Uterus (tissue), 2 donors: ENCODE results near the gene BRK1.
"Not testable (repeated sequence)": the region's sequence is repeated elsewhere in the genome, so short reads cannot be mapped to it uniquely, and the experiment has no call there.

ENCODE experiments used
- POLR2A ChIP-seq, 2 donors: fragments of 450-650 bp; IDR thresholded peaks; one replicate each; pipeline ENCODE4 v1.6.1; 2016; ENCODE audit warnings: antibody characterized with exemption in 2 of 2, mild to moderate bottlenecking in 1 of 2, moderate library complexity in 1 of 2
- TF ChIP-seq, protein P1 (sequence below), 4 experiments: fragments of 200-600 bp in 2 of 4; fragments of 450-650 bp in 2 of 4; sonication (generic) in 2 of 4; IDR thresholded peaks; one replicate each; pipeline ENCODE4 v1.5.1; 2016 to 2019; ENCODE audit warnings: antibody characterized with exemption in 4 of 4, mild to moderate bottlenecking in 2 of 4, moderate library complexity in 1 of 4

DNA sequence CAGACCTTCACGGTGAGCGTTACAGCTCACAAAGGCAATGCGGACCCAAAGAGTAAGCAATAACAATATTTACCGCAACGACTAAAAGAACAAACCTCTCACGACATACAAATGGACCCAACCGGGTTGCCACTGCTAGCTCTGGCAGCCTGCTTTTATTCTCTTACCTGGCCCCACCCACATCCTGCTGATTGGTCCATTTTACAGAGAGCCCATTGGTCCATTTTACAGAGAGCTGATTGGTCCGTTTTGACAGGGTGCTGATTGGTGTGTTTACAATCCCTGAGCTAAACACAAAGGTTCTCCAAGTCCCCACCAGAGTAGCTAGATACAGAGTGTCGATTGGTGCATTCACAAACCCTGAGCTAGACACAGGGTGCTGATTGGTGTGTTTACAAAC lies 20.4 kb downstream of the BRK1 start:
- not testable (repeated sequence) for TF ChIP-seq POLR2A (IDR thresholded peaks at IDR 0.05)
- TF ChIP-seq, protein P1, sequence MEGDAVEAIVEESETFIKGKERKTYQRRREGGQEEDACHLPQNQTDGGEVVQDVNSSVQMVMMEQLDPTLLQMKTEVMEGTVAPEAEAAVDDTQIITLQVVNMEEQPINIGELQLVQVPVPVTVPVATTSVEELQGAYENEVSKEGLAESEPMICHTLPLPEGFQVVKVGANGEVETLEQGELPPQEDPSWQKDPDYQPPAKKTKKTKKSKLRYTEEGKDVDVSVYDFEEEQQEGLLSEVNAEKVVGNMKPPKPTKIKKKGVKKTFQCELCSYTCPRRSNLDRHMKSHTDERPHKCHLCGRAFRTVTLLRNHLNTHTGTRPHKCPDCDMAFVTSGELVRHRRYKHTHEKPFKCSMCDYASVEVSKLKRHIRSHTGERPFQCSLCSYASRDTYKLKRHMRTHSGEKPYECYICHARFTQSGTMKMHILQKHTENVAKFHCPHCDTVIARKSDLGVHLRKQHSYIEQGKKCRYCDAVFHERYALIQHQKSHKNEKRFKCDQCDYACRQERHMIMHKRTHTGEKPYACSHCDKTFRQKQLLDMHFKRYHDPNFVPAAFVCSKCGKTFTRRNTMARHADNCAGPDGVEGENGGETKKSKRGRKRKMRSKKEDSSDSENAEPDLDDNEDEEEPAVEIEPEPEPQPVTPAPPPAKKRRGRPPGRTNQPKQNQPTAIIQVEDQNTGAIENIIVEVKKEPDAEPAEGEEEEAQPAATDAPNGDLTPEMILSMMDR (IDR thresholded peaks at IDR 0.05), result not testable (repeated sequence)
